Activated T-cell treated with anti-CD3 and anti-CD28 coated beads, Interleukin-2, amount 50 U/mL, for 1 hour (primary cell): Measurements from ENCODE around the gene TLR3.
"Not testable (repeated sequence)": the region's sequence is repeated elsewhere in the genome, so short reads cannot be mapped to it uniquely, and the experiment has no call there.

ENCODE experiments used
- DNase-seq: peaks from one replicate; pipeline ENCODE4 v3.0.0-alpha.2; 2020

The TLR3 gene

DNA sequence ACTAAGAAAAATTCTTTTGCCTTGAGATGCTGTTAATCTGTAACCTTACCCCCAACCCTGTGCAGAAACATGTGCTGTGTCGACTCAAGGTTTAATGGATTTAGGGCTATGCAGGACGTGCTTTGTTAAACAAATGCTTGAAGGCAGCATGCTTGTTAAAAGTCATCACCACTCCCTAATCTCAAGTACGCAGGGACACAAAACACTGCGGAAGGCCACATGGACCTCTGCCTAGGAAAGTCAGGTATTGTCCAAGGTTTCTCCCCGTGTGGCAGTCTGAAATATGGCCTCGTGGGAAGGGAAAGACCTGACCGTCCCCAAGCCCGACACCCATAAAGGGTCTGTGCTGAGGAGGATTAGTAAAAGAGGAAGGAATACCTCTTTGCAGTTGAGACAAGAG, 18.8 kb upstream of the TLR3 start:
- DNase-seq: not testable (repeated sequence)

DNA sequence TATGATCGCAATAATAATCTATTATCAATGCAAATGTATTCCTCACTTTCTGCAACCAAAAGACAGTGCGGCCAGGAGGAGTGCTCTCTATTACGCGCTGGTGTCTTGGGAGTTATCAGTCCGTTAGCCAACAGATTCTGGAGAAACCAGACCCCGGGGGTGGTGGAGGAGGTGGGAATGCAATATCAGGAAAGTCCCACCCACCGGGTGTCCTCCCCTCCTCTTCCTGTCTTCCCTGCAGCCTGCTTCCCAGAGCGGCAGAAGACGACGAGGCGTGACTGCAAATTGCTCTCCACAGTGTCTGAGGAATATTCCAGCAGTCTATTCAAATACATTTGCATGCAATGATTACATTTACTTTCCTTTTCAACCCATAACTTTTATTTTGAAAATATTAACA, 17.9 kb upstream of the TLR3 start:
- no peak for DNase-seq

DNA sequence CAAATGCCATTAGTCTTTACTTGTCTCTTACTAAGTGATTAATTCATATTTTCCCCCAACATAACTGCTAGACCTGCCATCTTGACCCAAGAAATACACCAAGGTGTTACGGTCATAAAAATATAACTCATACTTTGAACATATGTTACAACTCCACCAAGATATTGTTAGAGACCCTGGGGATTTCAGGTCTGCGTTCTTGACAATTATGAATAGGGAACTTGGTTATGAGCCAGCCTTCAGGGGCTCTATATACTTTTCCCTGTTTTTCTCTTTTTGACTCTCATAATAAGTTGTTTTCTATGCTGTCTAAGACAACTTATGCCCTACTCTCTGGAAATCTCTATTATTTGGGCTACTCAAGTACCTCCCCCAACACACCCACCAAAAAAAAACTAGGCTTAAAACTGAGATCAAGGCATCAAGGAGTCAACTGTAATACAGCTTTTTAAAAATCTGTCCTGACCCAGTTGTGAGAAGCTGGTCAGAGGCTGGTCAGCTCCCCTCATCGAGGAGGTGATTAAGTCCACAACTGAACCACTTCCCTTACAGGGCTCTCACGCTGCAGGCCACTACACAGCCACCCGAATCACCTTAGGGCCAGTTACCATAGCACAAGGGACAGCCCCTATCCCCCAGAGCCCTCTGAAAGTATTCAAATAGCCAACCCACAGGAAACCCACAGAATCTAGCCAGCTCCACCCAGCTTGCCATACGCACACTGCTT, 10.5 kb upstream of the TLR3 start:
- DNase-seq: no peak

DNA sequence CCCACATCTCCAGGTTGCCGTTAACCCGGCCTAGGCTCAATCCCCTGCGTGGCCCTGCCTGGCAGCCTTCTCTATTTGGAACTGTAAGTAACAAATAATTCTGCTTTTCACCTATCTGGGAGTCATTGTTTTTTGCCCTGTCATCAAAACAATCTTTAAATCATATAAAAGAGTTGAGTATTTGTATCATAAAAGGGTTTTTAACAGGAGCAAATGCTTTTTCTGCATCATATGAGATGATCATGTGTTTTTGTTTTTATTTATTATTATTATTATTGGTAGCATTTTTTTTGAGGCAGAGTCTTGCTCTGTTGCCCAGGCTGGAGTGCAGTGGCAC, 10.0 kb upstream of the TLR3 start:
- no peak for DNase-seq

DNA sequence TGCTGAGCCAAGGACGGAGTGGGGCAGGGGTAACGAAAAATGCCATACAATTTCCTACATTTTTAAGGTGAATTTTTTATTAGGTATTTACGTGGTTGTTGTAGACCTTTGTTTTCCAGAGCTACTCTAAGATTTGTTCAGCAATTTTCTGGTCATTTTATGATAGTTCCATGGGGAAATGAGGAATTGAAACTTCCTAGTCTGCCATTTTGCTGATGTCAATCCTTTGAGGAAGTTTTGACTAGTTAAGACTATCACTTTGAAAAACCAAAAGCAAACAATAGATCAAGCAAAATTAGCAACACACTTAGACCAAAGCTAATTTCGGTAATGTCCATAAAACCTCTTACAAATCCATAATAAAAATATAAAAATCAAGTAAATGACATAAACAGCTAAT, 7.0 kb upstream of the TLR3 start:
- DNase-seq: no peak

DNA sequence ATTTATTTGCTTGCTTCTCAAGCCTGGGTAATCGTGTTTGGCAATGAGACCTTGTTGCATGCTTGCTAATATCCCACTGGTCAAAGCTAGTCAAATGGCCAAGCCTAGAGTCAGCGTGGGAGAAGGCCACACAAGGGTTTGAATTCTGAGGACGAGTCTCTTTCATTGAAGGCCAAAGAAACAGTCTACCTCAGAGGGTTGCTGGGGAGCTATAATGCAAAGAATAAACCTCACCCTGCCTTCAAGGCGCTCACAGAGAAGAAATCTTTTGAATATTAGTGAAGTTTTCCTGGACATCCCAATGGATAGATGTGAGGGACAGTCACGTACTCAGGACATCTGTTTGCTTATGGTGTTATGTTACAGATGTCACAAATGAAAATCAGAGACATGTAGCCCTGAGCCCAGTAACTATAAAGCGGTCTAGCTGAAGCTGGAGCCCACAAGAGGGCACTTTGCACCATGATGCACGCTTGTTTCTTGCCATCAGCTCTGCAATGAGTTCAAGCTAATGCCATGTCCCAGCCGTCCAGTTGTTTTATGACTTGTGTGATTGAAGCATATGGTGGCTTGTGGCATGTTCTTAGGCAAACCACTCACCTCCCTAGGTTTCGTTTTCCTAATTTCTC, 1.1 kb upstream of the TLR3 start:
- DNase-seq: peak; percentile 20

DNA sequence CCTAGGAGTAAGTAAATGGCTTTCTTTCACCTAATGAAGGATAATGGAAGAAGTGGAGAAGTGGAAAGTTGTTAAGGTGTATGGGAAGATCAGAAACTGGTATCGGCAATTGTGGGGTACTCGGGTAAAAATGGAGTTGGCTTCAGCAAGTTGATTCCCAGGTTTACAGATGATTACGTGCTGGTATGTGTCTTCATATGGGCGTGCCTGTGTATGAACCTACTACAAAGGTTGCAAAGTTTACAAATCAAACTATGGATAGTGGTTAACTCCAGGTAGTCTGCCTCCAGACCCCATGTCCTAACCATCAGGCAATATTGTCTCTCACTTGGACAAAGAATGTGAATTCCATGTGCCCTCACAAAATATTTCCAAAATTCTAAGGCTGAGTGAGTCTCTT, 773 bp downstream of the TLR3 start:
- no peak for DNase-seq

DNA sequence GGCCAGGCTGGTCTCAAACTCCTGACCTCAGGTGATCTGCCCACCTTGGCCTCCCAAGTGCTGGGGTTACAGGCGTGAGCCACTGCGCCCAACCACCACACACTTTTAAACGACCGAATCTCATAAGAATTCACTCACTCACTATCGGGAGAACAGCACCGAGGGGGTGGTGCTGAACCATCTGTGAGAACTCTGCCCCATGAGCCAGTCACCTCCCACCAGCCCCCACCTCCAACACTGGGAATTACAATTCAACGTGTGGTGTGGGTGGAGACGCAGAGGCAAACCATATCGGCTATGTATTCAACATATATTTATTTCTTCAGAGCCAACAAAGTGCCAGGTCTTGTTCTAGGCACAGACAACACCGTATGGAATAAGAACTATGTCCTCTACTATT, 3.6 kb downstream of the TLR3 start:
- no peak for DNase-seq

DNA sequence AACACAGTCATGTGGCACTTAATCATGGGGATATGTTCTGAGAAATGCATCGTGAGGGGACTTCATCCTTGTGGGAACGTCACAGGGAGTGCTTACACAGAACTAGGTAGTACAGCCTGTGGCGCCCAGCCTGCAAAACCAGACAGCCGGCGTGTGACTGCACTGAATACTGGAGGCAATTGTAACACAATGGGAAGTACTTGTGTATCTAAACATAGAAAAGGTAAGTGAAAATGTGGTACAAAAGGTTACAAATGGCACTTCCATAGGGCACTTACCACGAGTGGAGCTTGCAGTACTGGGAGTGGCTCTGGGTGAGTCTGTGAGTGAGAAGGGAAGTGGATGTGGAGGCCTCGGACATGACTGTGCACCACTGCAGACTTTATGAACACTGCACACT, 5.2 kb downstream of the TLR3 start:
- DNase-seq: no peak

DNA sequence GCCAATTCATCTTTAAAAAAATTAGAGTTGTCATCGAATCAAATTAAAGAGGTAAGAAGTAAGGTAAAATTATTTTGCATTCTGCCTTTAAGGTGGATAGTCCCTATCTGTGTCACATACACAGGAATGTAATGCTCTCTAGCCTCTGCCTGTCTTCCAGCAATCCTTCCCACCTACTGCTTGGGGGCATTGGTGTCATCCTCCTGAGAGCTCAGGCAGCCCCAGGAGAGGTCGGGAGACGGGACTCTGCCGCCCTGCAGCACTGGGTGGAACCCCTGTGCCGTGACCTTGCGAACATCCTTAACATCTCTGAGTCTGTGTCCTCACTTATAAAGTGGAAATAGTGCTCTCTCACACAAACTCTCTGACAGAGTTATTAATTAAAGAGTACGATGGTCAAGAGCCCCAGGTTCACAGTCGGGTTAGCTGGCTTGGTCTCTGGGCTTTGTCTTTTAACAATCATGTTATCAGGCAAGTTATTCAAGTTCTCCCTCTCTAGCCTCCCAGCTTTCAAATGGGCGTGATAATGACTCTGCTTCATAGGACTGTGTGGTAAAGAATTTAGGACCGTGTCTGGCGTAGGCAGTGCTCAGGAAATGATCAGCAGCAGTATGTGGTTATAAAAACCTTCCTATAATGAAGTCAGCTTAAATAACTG, 10.2 kb downstream of the TLR3 start:
- no peak for DNase-seq

DNA sequence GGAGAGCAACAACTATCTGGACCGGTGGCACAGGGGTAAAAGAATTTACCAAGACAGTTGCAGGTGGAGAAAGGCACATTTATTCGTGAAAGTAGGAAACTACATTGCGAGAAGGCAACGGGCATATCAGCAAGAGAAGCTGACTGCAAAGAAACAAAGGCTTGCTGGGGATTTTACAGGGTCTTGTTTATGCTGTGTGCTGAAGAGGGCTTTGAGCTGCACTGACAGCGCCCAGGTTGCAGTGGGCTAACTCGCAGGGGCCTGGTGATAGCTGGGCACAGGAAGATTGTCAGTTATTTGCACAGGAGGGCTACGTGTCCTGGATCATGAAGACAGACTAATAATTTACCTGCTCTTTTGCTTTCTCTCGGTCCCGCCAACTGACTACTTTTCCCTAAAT, 10.7 kb downstream of the TLR3 start:
- no peak for DNase-seq

DNA sequence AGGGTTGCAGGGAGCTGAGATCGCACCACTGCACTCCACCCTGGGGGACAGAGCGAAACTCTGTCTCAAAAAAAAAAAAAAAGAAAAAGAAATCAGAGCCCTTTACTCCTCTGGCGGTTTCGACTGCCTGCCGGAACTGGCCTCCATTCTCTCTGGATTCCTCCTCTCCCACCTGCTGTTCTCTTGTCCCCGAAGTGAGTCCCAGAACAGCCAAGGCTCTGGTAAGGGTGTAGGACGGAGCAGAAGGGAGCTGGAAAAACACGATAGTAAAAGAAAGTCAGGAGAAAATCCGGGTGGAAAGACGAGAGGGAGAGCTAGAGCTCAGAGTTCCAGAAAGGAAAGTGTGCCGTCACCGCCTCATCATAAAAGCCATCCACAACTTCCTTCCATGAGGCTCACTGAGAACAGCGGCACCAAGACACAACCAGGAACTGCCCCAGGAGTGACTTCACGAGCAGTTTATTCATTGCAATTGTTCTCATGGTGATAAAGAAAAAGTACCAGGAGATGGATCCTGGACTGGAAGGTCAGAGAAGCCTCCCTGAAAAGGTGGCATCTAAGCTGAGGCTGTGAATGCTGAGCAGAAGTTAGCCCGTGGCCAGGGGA, 12.3 kb downstream of the TLR3 start:
- no peak for DNase-seq

DNA sequence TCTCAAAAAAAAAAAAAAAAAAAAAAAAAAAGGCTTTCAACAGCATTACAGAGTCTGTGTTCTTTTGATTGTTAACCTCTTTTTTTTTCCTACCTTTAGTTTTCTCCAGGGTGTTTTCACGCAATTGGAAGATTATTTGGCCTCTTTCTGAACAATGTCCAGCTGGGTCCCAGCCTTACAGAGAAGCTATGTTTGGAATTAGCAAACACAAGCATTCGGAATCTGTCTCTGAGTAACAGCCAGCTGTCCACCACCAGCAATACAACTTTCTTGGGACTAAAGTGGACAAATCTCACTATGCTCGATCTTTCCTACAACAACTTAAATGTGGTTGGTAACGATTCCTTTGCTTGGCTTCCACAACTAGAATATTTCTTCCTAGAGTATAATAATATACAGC, 13.3 kb downstream of the TLR3 start:
- no peak for DNase-seq

DNA sequence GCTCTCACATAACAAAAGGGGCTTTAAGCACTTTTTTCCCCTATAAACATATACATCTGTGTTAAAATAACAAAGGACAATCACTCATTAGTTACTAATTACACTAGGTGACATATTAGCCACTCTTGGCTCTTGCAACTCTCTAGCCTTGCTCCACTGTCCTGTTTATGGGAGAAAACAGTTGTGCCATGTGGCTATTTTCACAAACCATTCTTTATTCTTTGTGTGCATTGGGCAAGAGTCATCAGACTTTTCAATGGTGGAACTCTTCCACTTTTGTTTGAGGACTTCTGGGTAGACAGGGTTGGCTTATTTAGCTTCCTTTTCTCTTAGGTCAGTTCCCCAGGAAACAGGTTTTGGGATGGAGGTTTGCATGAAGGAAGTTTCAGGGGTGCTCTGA, 19.6 kb downstream of the TLR3 start:
- no peak for DNase-seq

DNA sequence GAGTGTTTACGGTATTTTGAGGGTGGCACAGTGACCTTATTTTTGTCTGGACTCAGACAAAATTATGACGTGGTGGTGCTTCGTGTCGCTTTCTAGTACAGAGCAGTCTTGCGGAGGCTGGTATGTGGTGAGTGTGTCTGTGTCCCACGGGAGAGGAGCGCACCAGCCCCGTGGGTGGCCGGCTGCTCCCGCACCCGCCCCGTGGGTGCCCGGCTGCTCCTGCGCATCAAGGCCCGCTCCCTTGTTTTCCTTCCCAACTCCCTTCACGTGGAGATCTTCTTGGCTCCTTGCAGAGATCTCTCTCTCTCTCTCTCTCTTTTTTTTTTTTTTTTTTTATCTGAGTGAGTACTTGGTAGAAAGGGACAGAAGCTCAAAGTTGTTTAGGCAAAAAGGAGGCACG, 23.3 kb downstream of the TLR3 start:
- no peak for DNase-seq

DNA sequence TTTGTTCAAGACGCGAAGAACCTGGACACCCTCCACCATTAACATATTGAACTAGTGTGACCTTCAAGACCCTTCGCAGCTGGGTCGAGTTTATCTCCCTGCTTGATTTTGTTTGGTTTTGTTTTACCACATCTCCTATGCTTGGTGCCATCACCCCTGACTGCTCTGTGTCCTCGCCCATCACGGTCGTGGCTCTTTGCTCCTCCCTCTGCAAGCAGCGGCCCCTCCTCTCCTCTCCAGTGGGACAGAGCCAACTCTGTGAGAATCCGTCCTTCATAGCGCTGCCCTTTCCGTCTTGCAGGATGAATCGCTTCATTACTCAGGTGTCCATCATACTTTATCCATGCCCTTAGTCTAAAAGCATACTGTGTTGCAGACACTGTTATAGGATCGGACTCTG, 26.4 kb downstream of the TLR3 start:
- no peak for DNase-seq

DNA sequence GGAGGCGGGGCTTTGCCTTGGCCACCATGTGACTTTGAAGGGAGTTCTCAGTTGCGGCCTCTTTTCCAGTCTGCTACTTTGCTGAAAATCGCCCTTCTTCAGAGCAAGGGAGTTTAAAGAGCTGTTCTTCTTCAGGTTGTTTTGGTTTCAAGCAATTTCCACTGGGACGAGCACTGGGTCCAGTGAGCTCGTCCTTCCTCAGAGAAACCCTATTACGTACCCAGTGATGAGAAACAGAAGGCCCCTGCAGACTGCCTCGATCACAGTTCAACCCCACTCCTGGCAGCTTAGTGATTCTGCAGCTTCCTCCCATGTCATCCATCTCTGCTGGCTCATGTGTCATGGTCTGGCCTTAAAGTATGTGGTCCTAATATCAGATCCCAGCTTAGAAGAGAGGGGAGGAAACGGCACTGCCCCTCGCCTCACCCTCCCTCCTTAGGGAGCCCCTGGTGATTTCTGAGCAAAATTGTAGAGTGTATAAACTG, 27.8 kb downstream of the TLR3 start:
- DNase-seq: no peak

DNA sequence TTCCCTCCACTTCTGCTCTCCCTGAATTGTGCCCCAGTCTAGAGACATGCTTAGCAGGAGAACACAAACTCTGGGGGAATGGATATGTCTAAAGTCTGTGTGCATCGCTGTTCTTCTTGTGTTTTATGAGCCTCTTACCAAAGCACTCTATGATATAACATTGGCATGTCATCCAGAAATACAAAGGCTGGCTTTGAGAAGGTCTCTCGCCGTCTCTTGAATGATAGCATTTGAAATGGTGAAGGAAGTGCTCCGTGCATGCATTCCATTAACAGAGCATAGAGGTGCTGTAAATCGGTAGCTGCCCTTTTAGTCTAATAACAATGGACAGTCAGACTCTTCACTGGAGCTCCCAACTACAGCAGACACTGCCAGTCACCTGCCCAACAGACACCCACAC, 28.4 kb downstream of the TLR3 start:
- no peak for DNase-seq

DNA sequence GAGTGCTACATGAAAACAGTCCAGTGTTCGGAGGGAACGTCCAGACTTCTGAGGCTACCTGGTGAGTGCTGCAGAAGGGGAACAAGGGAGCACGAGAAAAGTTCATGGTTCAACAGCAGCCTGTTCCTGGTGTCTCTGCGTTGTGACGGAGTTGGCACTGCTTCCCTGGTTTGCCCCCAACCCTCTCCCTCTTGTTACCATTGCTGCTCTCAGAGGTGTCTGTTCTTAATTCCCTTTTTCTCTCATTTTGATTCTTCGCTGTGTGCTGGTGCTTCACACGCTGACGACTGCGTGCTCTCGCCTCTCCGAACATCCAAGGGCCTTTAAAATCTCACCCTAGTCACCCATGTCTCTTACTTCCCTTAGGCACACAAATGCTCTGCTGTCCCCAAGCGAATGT, 34.0 kb downstream of the TLR3 start:
- DNase-seq: no peak

DNA sequence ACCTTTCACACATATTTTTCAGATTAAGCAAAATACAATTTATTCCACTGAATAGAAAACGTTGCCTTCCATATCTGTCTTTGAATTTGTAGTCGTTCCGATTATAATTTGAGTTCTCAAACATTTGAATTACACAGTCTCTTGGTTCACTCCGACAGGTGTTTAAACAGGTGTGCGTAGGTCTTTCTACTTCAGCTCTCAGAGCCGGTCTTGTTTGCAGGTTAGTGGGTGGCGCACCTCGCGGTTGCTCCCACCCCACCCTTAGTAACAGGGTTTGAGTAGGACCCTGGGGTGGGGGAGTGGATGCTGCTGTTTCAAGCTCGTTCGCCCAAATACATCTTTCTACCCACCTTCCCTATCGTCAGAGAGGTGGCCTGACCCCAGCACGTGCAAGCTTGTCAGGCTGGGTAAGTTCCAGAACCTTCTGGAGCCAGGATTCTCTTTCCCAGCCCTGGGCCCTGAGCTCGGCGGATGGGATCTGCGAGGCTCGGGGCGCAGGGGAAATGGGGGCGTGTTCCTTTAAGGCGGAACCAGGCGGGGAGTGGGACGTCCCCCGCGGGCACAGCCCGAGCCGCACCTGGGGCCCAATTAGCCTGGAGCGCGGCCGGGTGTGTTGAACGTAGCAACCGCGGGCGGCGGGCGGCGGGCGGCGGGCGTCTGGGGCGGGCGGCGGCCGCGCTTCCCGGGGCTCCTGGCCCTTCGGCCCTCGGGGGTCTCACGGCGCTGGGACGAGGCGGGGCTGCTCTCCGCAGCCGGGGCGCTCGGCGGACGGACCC, 35.3 kb downstream of the TLR3 start, which contains the start of gene FAM149A:
Gene FAM149A (plus strand): TSS at position 591 of the 776 bp plus-strand sequence.
- DNase-seq: peak; percentile 42

DNA sequence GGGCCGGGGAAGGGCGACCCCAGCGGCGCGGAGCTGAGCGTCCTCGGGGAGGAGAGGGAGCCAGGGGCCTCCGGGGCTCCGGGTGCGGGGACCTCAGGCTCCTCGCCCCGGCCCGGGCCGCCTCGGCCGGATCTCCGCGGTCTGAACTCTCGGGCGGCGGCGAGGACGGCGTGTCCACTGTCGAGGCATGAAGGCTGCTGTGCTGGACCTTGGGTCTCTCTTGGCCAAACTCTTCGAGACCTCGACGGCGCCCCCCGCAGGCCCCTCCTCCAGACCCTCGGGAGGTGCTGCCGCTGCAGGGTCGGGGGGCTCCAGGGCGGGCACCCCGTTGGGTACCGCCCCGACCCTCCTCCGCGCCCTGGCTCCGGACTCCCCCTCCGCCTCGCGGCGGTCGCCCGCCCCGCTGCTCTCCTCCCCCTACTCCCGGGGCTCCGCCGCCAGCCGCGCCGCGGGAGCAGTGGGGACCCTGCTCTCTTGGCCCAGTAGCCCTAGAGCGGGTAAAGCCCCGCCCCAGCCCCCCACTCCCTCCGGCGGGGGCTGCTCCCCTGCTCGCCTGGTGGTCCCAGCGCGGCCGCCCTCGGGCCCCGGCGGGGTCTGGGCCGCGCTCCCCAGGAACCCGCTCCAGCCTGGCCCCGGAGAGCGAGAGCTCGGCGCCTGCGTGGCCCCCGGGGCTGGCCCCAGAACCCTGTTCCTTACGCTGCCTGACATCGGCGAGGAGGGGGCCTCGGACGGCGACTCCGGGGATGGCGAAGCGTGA, 36.1 kb downstream of the TLR3 start:
- DNase-seq: peak; percentile 18

DNA sequence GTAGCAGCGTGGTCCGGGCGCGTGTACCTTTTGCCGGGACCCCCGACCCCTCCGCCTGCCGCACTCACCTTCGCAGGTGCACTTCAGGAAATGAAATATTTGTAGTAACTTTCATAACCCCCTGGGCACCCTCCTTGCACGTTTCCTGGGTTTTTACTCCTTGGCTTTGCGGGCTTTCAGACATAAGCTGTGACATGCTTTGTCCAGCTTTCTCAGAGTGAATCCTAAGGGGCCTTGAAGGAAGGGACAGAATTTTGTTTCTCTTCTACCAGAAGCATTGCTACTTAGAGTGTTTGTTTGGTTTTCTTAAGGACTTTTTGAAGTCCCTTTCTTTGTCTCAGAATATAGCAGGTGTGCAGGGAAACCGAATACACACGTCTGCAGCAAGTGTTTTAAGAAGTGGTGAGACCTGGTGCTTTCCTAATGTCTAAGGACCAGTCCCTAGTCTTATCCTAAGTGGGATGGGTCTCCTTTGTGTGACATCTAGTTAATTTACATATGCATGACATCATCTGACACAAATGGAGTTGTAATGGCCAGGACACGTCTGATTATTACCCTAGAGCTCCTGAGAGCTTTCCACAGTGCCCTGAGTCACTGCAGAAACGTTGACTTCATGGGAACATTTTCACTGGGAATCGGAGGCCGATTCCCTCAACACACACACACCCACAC, 36.8 kb downstream of the TLR3 start:
- DNase-seq: no peak
